ENCODE data around the gene GATM.

GATM gene

GRCh38 chr15:45378149-45378912 lies at the start of gene GATM:
GATM (minus strand) TSS chr15:45378544; CDS start chr15:45378453, 91 bp downstream.
- peak; percentile 33 for DNase-seq

- no peak for DNase-seq
Measured at GRCh38 chr15:45427085-45427484, 48.7 kb upstream of the GATM start.

GRCh38 chr15:45425135-45425534 lies 46.8 kb upstream of the GATM start:
- DNase-seq = no peak

- no peak for DNase-seq
Measured at GRCh38 chr15:45424429-45424828, 46.1 kb upstream of the GATM start.

- DNase-seq = no peak
Measured at GRCh38 chr15:45417303-45417950, 39.1 kb upstream of the GATM start.

- peak; percentile 24 for DNase-seq
Measured at GRCh38 chr15:45414215-45414885, 36.0 kb upstream of the GATM start.

- no peak for DNase-seq
Measured at GRCh38 chr15:45409596-45409995, 31.3 kb upstream of the GATM start.

- no peak for DNase-seq
Measured at GRCh38 chr15:45407786-45408185, 29.4 kb upstream of the GATM start.

- DNase-seq = peak; percentile 54
Measured at GRCh38 chr15:45402955-45403877, 24.9 kb upstream of the GATM start.

- DNase-seq = peak; percentile 98
Measured at GRCh38 chr15:45402162-45402954, 24.0 kb upstream of the GATM start.

GRCh38 chr15:45401665-45402161 lies 23.4 kb upstream of the GATM start:
- no peak for DNase-seq

GRCh38 chr15:45399381-45400212 lies 21.3 kb upstream of the GATM start:
- peak; percentile 55 for DNase-seq

GRCh38 chr15:45397116-45397665 lies 18.8 kb upstream of the GATM start:
- DNase-seq = no peak

GRCh38 chr15:45395943-45396342 lies 17.6 kb upstream of the GATM start:
- no peak for DNase-seq

GRCh38 chr15:45394681-45395080 lies 16.3 kb upstream of the GATM start:
- DNase-seq = no peak

- DNase-seq = no peak
Measured at GRCh38 chr15:45393851-45394250, 15.5 kb upstream of the GATM start.

GRCh38 chr15:45392584-45392855 lies 14.2 kb upstream of the GATM start:
- DNase-seq = no peak

- DNase-seq = peak; percentile 10
Measured at GRCh38 chr15:45391746-45392583, 13.6 kb upstream of the GATM start.

GRCh38 chr15:45389351-45389750 lies 11.0 kb upstream of the GATM start:
- DNase-seq = no peak

All from activated CD4-positive, alpha-beta T cell treated with anti-CD3 and anti-CD28 coated beads, Interleukin-10, Interleukin-2, amounts not matched to agents 100 ng/mL and 50 ng/mL, durations not matched to agents 16 hours and 8 hours (primary cell).